Measurements from ENCODE around the gene SIL1. TPM values are rescaled to one million over a fixed set of nuclear protein-coding genes. Genes with fewer than 3 reads are reported as not detected.

The SIL1 gene
- total RNA-seq, 4 donors from 2014 or later, result 20.3 to 39.2 (median 29.1) TPM

DNA sequence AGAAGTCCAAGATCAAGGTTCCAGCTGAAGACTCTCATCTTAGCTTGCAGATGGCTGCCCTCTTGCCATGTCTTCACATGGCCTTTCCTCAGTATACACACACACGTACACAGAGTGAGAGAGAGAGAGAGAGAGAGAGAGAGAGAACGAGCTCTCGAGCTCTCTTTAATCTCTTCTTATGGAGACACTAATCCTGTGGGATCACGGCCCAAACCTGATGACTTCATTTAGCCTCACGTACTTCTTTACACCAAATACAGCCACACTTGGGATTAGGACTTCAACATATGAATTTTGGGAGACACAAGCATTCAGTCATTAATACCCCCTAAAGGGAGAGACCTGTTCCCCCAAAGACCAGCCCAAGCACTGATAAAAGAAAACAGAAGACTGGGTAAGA, 42.8 kb downstream of the SIL1 start:
- peaks cover 14 to 31% (median 27%) of the 10 kb centered on the region in 4 donors for H3K4me1 ChIP-seq
- no peak overlapping the region for H3K4me3 ChIP-seq
- H3K9me3 ChIP-seq, result no peaks in the 10 kb centered on the region
- DNase-seq (ENCODE audit: extremely low spot score), result no peak
- no peaks in the 10 kb centered on the region for H3K36me3 ChIP-seq
- no peaks in the 10 kb centered on the region for H3K27me3 ChIP-seq
- TF ChIP-seq POLR2AphosphoS5 (IDR thresholded peaks at IDR 0.05), result no peak
- no peak for TF ChIP-seq EP300 (IDR thresholded peaks at IDR 0.05)
- no peak for TF ChIP-seq POLR2A (IDR thresholded peaks at IDR 0.05; ENCODE audit: low read depth)
- TF ChIP-seq, protein P1, sequence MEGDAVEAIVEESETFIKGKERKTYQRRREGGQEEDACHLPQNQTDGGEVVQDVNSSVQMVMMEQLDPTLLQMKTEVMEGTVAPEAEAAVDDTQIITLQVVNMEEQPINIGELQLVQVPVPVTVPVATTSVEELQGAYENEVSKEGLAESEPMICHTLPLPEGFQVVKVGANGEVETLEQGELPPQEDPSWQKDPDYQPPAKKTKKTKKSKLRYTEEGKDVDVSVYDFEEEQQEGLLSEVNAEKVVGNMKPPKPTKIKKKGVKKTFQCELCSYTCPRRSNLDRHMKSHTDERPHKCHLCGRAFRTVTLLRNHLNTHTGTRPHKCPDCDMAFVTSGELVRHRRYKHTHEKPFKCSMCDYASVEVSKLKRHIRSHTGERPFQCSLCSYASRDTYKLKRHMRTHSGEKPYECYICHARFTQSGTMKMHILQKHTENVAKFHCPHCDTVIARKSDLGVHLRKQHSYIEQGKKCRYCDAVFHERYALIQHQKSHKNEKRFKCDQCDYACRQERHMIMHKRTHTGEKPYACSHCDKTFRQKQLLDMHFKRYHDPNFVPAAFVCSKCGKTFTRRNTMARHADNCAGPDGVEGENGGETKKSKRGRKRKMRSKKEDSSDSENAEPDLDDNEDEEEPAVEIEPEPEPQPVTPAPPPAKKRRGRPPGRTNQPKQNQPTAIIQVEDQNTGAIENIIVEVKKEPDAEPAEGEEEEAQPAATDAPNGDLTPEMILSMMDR (IDR thresholded peaks at IDR 0.05), result no peak
- no peak overlapping the region for H3K27ac ChIP-seq (replicated peaks in 1 of 4)
- intact Hi-C loops (cut with DNase I), result no loop called here
- 97% methylated on average over 5 of the region's 5 CpGs for WGBS

DNA sequence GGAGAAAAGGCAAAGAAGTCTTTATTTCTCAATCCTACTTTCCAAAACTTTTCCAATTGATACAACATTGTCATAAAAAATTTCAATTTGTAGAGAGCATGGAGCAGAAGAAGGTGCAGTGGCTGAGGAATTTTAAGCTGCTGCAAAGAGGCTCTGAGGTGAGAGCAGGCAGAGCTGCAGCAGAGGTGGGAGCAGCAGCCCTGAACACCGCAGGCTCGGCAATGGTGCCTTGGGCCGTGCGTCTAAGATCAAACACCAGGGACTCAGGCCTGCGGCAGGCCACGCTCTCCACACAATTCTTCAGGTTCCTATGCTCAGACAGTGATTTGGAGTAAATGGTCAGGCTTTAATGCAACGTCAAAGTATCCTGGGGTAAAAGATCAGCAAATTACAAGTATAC, 46.3 kb downstream of the SIL1 start:
- H3K9me3 ChIP-seq, result no peaks in the 10 kb centered on the region

GRCh38 chr5:139150367-139150999, 47.7 kb downstream of the SIL1 start:
- no peaks in the 10 kb centered on the region for H3K9me3 ChIP-seq
- H3K4me3 ChIP-seq, result no peak overlapping the region
- H3K36me3 ChIP-seq, result no peaks in the 10 kb centered on the region
- WGBS, result 91% methylated on average over 9 of the region's 9 CpGs
- H3K27ac ChIP-seq (replicated peaks in 1 of 4), result no peak overlapping the region
- TF ChIP-seq EP300 (IDR thresholded peaks at IDR 0.05), result no peak
- no peak for TF ChIP-seq POLR2AphosphoS5 (IDR thresholded peaks at IDR 0.05)
- TF ChIP-seq, protein P1 (IDR thresholded peaks at IDR 0.05), result no peak
- TF ChIP-seq POLR2A (IDR thresholded peaks at IDR 0.05; ENCODE audit: low read depth), result no peak
- intact Hi-C loops (cut with DNase I), result no loop called here
- no peak for DNase-seq (ENCODE audit: extremely low spot score)
- peaks cover 36 to 54% (median 51%) of the 10 kb centered on the region in 4 donors for H3K4me1 ChIP-seq
- no peaks in the 10 kb centered on the region for H3K27me3 ChIP-seq

More for the DNA sequence above, 46.3 kb downstream of the SIL1 start:
- intact Hi-C loops (cut with DNase I), result no loop called here
- Histone ChIP-seq H3K27ac (replicated peaks in 1 of 4) (no peak overlapping the region), H3K27me3 (no peaks in the 10 kb centered on the region), H3K4me3 (no peak overlapping the region), H3K4me1 (peaks cover 36 to 53% (median 51%) of the 10 kb centered on the region in 4 donors), H3K36me3 (no peaks in the 10 kb centered on the region)
- 82% methylated on average over 7 of the region's 7 CpGs for WGBS
- no peak for DNase-seq (ENCODE audit: extremely low spot score)
- TF ChIP-seq EP300 (IDR thresholded peaks at IDR 0.05) (no peak), POLR2AphosphoS5 (IDR thresholded peaks at IDR 0.05) (no peak), POLR2A (IDR thresholded peaks at IDR 0.05; ENCODE audit: low read depth) (no peak)
- TF ChIP-seq, protein P1 (IDR thresholded peaks at IDR 0.05), result no peak

DNA sequence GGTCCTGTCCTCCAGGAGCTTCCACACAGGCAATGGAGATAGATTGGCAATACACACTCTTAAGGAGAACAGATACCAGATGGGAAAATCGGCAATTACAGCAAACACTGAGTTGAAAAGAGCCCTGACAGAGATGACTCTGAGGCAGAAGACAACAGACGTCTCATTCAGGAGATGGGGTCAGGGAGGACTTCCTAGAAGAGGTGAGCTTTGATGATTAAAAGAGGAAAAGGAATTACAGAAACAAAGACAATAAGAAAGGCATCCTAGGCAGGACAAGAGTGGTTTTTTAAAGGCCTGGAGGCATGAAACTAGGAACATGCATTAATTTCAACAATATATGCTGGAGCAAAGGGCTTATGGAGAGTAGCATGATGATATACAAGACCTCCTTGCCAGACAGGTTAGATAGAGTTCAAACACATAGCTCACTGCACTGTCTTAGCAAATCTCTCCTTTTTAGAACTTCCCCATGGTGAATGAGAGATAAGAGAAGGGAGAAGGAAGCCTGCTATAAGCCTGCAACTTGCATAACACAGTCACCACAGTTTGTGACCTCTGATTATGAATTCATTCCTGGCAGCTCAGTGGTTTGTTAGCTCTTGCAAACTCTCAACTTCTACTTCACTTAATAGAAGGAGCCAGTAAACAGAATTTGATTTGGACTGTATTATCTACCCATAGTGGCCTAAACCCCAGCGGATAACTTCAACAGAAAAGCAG, 48.5 kb downstream of the SIL1 start:
- Histone ChIP-seq H3K4me1 (peaks cover 36 to 54% (median 50%) of the 10 kb centered on the region in 4 donors), H3K27me3 (no peaks in the 10 kb centered on the region), H3K27ac (replicated peaks in 1 of 4) (no peak overlapping the region), H3K9me3 (no peaks in the 10 kb centered on the region), H3K4me3 (no peak overlapping the region), H3K36me3 (no peaks in the 10 kb centered on the region)
- 68% methylated on average over 3 of the region's 3 CpGs for WGBS
- intact Hi-C loops (cut with DNase I), result loop anchor here (5.0 kb wide), 1 partner anchor 38 kb away; no protein-coding TSS in a partner anchor
- no peak for DNase-seq (ENCODE audit: extremely low spot score)
- TF ChIP-seq POLR2AphosphoS5 (IDR thresholded peaks at IDR 0.05), result no peak
- no peak for TF ChIP-seq EP300 (IDR thresholded peaks at IDR 0.05)
- TF ChIP-seq, protein P1 (IDR thresholded peaks at IDR 0.05), result no peak
- TF ChIP-seq POLR2A (IDR thresholded peaks at IDR 0.05; ENCODE audit: low read depth), result no peak

Measured in esophagus muscularis mucosa (tissue), 4 donors.